Spinal cord (tissue), 10 donors: ENCODE data around the gene KCNC3. TPM values are rescaled to one million over a fixed set of nuclear protein-coding genes. Genes with fewer than 3 reads are reported as not detected.

Source experiments
- DNase-seq, 6 donors: peaks; one replicate each; pipeline versions ENCODE4 v3.0.0 to v3.0.0-alpha.2; 2013 to 2015; ENCODE audit warnings: low spot score in 6 of 6, low read depth in 4 of 6
- H3K27ac ChIP-seq: one replicate; pipeline ENCODE4 v1.5.1; 2013; ENCODE audit warnings: low read depth, low read length, control low read depth
- H3K27me3 ChIP-seq: one replicate; pipeline ENCODE4 v1.6.1; 2013; ENCODE audit warnings: low read length; ENCODE audit not compliant: control insufficient read depth, insufficient read depth
- H3K36me3 ChIP-seq: one replicate; pipeline ENCODE4 v1.6.1; 2013; ENCODE audit warnings: low read length; ENCODE audit not compliant: control insufficient read depth, insufficient read depth
- H3K4me1 ChIP-seq: one replicate; pipeline ENCODE4 v1.6.1; 2013; ENCODE audit warnings: low read length; ENCODE audit not compliant: control insufficient read depth, insufficient read depth
- H3K4me3 ChIP-seq: one replicate; pipeline ENCODE4 v1.5.1; 2013; ENCODE audit warnings: low read depth, low read length, control low read depth
- H3K9me3 ChIP-seq: one replicate; pipeline ENCODE4 v1.6.1; 2013; ENCODE audit warnings: low read length; ENCODE audit not compliant: control insufficient read depth, insufficient read depth
- WGBS: methylation state at CpG from one replicate; pipeline ENCODE4 v1.1.5; 2013; ENCODE audit warnings: missing lambda C conversion rate; ENCODE audit not compliant: insufficient coverage; 5-methylcytosine and 5-hydroxymethylcytosine counted together
- polyA plus RNA-seq, 2 donors: library from polyadenylated mRNA; unstranded; fragments of 120-200 nt; gene quantifications; one replicate each; pipeline ENCODE4 v1.2.1, GENCODE V29; 2013; ENCODE audit not compliant: insufficient read length in 2 of 2
- total RNA-seq, 2 donors: library from RNA; depleted of rRNA in 1 of 2; stranded (reverse); fragments of 120-200 nt in 1 of 2; fragments of >200 nt in 1 of 2; gene quantifications; one replicate each; pipeline versions ENCODE4 v1.2.3 to v1.2.4, GENCODE V29; 2013 to 2014
- donor health status: healthy.

Gene KCNC3
- total and polyA plus RNA-seq, 4 donors: 4.5 to 48.3 (median 20.6) TPM

DNA sequence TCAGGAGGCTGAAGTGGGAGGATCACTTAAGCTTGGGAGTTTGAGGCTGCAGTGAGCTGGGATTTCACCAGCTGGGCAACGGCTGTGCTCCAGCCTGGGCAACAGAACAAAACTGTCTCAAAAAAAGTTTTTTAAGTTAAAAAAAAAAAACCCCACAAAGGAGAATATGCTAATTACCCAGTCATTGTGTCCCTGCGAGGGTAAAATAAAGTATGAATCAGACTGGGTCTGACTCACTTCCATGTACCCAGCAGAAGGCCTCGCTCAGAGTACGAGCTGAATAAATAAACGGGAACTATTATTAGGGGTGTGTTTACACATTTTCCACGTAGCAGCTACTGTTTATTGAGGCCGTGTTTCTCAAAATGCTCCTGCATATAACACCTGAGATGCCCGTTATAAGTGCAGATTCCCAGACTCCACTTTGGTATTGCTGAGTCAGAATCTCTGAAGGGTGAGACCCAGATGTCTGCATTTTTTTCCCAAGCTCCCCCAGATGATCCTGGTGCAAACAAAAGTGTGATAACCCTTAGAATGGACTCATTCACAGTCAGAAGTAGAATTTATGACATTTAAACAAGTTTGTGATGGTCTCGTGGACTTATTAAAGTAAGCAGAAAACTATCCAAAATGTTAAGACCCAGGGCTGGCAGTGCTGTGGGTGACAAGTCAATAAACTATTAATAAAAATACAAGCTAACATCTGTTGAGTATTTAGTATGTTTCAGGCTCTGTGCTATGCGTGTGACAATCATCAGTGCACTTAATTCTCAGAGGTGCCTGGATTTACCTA, 28.2 kb downstream of the KCNC3 start:
- WGBS: 89% methylated on average over 5 of the region's 10 CpGs
- Histone ChIP-seq H3K36me3 (peaks cover 18% of the 10 kb centered on the region), H3K4me1 (no peaks in the 10 kb centered on the region), H3K27me3 (no peaks in the 10 kb centered on the region), H3K27ac (no peak overlapping the region), H3K4me3 (no peak overlapping the region), H3K9me3 (no peaks in the 10 kb centered on the region)
- DNase-seq: no peak

DNA sequence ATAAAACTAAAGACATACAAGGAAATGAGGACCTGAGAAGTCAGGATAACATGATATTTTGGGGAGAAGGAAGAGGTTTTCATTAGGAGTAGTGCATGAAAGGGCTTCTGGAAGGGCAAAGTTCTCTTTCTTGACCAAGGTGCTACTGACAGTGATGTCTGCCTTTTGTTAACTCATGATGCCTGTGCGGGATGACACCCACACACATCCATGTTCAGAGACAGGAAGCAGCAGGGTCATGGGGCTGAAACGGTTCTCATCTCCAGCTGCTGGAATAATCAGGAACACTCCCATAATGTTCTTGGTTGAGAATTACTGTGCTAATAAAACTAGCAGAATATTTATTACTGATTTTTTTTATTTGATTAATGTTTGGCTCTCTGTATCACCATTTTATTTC, 29.1 kb downstream of the KCNC3 start:
- Histone ChIP-seq H3K27me3 (no peaks in the 10 kb centered on the region), H3K4me1 (no peaks in the 10 kb centered on the region), H3K27ac (no peak overlapping the region), H3K9me3 (no peaks in the 10 kb centered on the region), H3K4me3 (no peak overlapping the region), H3K36me3 (peaks cover 18% of the 10 kb centered on the region)
- no peak for DNase-seq
- WGBS: no CpG with 5 or more reads among the region's 2 CpGs

DNA sequence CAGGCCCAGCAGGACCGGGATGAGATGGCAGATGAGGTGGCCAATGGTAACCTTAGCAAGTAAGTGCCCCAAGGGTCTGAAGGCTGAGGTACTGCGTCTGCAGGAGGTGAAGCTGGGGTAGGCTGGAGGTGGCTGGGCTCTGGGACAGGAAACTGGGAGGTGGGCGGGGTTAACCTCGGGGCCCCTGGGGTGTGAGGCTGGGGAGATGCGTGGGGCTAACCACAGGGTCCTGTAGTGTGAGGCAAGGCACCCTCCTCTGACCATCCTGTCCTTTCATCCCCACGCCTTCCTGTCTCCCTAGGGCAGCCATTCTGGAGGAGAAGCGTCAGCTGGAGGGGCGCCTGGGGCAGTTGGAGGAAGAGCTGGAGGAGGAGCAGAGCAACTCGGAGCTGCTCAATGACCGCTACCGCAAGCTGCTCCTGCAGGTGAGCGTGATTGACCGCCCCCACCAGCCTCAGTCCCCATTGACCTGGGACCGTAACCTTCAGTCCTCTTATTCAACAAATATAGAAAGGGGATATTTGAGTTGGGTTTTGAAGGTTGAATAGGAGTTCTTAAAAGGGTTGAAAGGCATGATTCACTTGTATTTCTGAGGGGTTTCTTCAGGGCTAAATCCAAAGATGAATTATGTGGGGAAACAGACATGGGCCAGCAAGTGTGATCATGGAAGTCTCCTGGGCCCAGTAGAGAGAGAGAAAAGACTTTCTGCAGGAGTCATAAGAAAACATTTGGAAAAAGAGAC, 35.7 kb downstream of the KCNC3 start:
- Histone ChIP-seq H3K27ac (no peak overlapping the region), H3K36me3 (peaks cover 47% of the 10 kb centered on the region), H3K4me3 (no peak overlapping the region), H3K4me1 (no peaks in the 10 kb centered on the region), H3K9me3 (no peaks in the 10 kb centered on the region), H3K27me3 (no peaks in the 10 kb centered on the region)
- 73% methylated on average over 5 of the region's 14 CpGs for WGBS
- DNase-seq: no peak

DNA sequence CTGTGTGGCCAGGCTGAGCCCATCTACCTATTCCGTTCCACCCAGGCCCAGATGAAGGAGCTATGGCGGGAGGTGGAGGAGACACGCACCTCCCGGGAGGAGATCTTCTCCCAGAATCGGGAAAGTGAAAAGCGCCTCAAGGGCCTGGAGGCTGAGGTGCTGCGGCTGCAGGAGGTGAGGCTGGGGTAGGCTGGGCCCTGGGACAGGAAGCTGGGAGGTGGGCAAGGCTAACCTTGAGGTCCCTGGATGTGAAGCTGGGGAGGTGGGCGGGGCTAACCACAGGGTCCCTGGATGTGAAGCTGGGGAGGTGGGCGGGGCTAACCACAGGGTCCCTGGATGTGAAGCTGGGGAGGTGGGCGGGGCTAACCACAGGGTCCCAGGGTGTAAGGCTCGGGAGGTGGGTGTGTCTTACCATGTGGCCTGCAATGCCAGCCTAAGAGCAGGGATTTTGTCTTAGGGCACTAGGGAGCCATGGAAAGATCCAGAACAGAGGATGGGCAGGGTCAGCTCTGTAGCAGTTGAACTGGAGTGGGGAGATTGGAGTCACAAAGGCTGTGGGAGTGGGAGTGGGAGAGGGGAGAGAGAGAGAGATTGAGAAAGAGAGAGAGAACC, 36.9 kb downstream of the KCNC3 start:
- no peaks in the 10 kb centered on the region for H3K27me3 ChIP-seq
- 76% methylated on average over 7 of the region's 11 CpGs for WGBS
- H3K9me3 ChIP-seq: no peaks in the 10 kb centered on the region
- H3K4me3 ChIP-seq: no peak overlapping the region
- H3K36me3 ChIP-seq: peaks cover 49% of the 10 kb centered on the region
- no peak for DNase-seq
- H3K27ac ChIP-seq: no peak overlapping the region
- no peaks in the 10 kb centered on the region for H3K4me1 ChIP-seq

DNA sequence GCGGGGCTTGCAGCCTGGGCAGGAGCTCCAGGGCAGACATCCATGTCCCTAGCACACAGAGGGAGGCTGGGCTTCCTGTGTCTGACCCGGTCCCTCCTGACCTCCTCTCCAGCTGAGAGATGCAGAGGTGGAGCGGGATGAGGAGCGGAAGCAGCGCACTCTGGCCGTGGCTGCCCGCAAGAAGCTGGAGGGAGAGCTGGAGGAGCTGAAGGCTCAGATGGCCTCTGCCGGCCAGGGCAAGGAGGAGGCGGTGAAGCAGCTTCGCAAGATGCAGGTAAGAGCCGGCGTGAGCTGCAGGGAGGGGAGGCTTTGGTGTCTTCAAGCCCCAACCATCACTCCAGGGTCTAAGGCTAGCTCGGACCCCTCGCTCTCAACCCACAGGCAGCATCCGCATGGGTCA, 38.4 kb downstream of the KCNC3 start:
- no peak overlapping the region for H3K4me3 ChIP-seq
- 73% methylated on average over 14 of the region's 15 CpGs for WGBS
- no peak overlapping the region for H3K27ac ChIP-seq
- no peaks in the 10 kb centered on the region for H3K27me3 ChIP-seq
- peaks cover 61% of the 10 kb centered on the region for H3K36me3 ChIP-seq
- no peak for DNase-seq
- H3K9me3 ChIP-seq: peaks cover 1% of the 10 kb centered on the region
- H3K4me1 ChIP-seq: no peaks in the 10 kb centered on the region

DNA sequence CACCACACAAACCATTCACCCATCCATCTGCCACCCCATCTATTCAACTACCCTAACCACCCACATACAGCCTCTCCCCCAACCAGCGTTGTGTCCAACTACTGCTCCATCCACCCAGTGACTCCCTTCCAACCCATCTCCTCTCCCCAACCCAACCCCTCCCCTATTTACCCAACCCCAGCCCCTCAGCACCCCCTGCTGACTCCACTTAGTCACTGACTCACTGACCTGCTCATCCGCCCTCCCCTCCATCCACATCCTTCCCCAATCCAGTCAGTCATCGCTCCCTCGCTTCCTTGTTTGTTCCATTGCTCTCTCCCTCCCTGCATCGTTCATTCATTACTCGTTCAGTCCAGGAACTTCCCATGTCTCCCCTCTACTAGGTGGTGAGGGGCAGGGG, 39.2 kb downstream of the KCNC3 start:
- Histone ChIP-seq H3K9me3 (peaks cover 1% of the 10 kb centered on the region), H3K27me3 (no peaks in the 10 kb centered on the region), H3K4me3 (no peak overlapping the region), H3K4me1 (no peaks in the 10 kb centered on the region), H3K27ac (no peak overlapping the region), H3K36me3 (peaks cover 61% of the 10 kb centered on the region)
- no peak for DNase-seq
- 88% methylated on average over 4 of the region's 6 CpGs for WGBS

DNA sequence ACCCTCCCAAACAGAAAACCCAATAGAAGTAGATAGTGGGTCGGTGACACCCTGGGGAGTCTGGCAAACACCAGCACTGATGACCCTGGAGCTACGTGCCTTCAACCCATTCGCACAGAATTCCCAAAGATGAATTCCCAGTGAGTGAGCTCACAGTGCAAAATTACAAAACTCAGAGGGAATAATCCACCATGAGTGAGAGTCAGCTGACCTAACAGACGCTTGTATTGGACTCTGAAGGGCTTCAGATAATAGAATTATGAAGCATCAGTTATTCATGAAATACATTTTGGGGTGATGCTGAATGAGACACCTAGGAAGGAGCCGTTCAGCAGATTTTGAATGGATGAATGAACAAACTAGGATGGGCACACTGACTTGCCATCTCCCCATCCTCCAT, 40.2 kb downstream of the KCNC3 start:
- peaks cover 58% of the 10 kb centered on the region for H3K36me3 ChIP-seq
- H3K9me3 ChIP-seq: peaks cover 1% of the 10 kb centered on the region
- DNase-seq: no peak
- no peaks in the 10 kb centered on the region for H3K4me1 ChIP-seq
- no peak overlapping the region for H3K4me3 ChIP-seq
- H3K27ac ChIP-seq: no peak overlapping the region
- WGBS: 100% methylated on average over 1 of the region's 5 CpGs
- no peaks in the 10 kb centered on the region for H3K27me3 ChIP-seq

DNA sequence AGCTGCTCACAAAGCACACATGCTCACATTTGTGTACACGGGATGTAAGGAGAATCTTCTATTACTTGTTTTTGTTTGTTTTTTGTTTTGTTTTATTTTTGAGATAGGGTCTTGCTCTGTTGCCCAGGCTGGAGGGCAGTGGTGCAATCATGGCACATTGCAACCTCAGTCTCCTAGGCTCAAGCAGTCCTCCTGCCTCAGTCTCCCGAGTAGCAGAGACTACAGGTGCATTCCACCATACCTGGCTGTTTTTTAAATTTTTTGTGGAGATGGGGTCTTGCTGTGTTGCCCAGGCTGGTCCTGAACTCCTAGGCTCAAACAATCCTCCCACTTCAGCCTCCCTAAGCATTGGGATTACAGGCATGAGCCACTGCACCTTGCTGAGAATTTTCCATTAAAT, 41.8 kb downstream of the KCNC3 start:
- Histone ChIP-seq H3K27ac (no peak overlapping the region), H3K27me3 (no peaks in the 10 kb centered on the region), H3K9me3 (peaks cover 1% of the 10 kb centered on the region), H3K36me3 (peaks cover 46% of the 10 kb centered on the region), H3K4me1 (no peaks in the 10 kb centered on the region), H3K4me3 (no peak overlapping the region)
- no CpG with 5 or more reads among the region's 2 CpGs for WGBS
- DNase-seq: no peak

DNA sequence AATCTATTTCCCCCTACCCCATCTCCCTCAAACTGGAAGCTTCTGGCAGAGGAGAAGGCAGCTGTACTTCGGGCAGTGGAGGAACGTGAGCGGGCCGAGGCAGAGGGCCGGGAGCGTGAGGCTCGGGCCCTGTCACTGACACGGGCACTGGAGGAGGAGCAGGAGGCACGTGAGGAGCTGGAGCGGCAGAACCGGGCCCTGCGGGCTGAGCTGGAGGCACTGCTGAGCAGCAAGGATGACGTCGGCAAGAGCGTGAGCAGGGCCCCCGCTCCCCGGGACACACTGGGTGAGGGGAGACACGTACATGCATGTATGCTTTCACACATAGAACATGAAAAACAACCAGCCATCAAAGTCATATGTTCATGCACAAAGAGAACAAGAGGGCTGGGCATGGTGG, 42.7 kb downstream of the KCNC3 start:
- 99% methylated on average over 17 of the region's 18 CpGs for WGBS

More for the DNA sequence above, 42.7 kb downstream of the KCNC3 start:
- no peak overlapping the region for H3K4me3 ChIP-seq
- H3K9me3 ChIP-seq: peaks cover 1% of the 10 kb centered on the region
- H3K36me3 ChIP-seq: peaks cover 46% of the 10 kb centered on the region
- DNase-seq: no peak
- no peak overlapping the region for H3K27ac ChIP-seq
- no peaks in the 10 kb centered on the region for H3K4me1 ChIP-seq
- no peaks in the 10 kb centered on the region for H3K27me3 ChIP-seq
